Mesothelial cell of epicardium (in vitro differentiated cells): ENCODE measurements around the gene ABCC12. TPM values are rescaled to one million over a fixed set of nuclear protein-coding genes. Genes with fewer than 3 reads are reported as not detected.
"Not testable (repeated sequence)": the region's sequence is repeated elsewhere in the genome, so short reads cannot be mapped to it uniquely, and the experiment has no call there.

Experiments used
- DNase-seq, 2 experiments: peaks; one replicate each; pipeline ENCODE4 v3.0.0; 2021; ENCODE audit warnings: low spot score in 2 of 2; ENCODE audit not compliant: unreplicated experiment in 2 of 2
- H3K27ac Mint-ChIP-seq: 2 replicates; pipeline ENCODE4 v1.8.0; 2021; ENCODE audit warnings: mixed read lengths
- H3K27me3 Mint-ChIP-seq: 2 replicates; pipeline ENCODE4 v1.8.0; 2021; ENCODE audit warnings: low read depth, mixed read lengths
- H3K36me3 Mint-ChIP-seq: 2 replicates; pipeline ENCODE4 v1.8.0; 2021; ENCODE audit warnings: mixed read lengths
- H3K4me1 Mint-ChIP-seq: 2 replicates; pipeline ENCODE4 v1.8.0; 2021; ENCODE audit warnings: mixed read lengths
- H3K4me3 Mint-ChIP-seq: 2 replicates; pipeline ENCODE4 v1.8.0; 2021; ENCODE audit warnings: mild to moderate bottlenecking, moderate library complexity, mixed read lengths
- H3K9me3 Mint-ChIP-seq: 2 replicates; pipeline ENCODE4 v1.8.0; 2021; ENCODE audit warnings: mixed read lengths
- CTCF ChIP-seq: fragments of 200-600 bp; sonication (generic); IDR thresholded peaks from one replicate; pipeline ENCODE4 v1.5.0; 2021; ENCODE audit warnings: antibody characterized with exemption; ENCODE audit not compliant: unreplicated experiment
- total RNA-seq: library from RNA; stranded (reverse); gene quantifications from 3 replicates; pipeline ENCODE4 v1.2.1, GENCODE V29; 2021

The ABCC12 gene
- total RNA-seq, 1 donor from 2014 or later: not detected

GRCh38 chr16:48182979-48183537 is 27.3 kb upstream of the ABCC12 start:
- no peaks in the 10 kb centered on the region for H3K9me3 Mint-ChIP-seq
- no peaks in the 10 kb centered on the region for H3K36me3 Mint-ChIP-seq
- no peaks in the 10 kb centered on the region for H3K4me1 Mint-ChIP-seq
- H3K27ac Mint-ChIP-seq: no peak overlapping the region
- H3K4me3 Mint-ChIP-seq: no peak overlapping the region
- H3K27me3 Mint-ChIP-seq: peaks cover 13% of the 10 kb centered on the region
- TF ChIP-seq CTCF: no peak
- DNase-seq: no peak

GRCh38 chr16:48181746-48182520 is 26.1 kb upstream of the ABCC12 start:
- not testable (repeated sequence) for H3K4me1 Mint-ChIP-seq, H3K27me3 Mint-ChIP-seq, H3K36me3 Mint-ChIP-seq, H3K27ac Mint-ChIP-seq, H3K9me3 Mint-ChIP-seq, H3K4me3 Mint-ChIP-seq, DNase-seq

DNA sequence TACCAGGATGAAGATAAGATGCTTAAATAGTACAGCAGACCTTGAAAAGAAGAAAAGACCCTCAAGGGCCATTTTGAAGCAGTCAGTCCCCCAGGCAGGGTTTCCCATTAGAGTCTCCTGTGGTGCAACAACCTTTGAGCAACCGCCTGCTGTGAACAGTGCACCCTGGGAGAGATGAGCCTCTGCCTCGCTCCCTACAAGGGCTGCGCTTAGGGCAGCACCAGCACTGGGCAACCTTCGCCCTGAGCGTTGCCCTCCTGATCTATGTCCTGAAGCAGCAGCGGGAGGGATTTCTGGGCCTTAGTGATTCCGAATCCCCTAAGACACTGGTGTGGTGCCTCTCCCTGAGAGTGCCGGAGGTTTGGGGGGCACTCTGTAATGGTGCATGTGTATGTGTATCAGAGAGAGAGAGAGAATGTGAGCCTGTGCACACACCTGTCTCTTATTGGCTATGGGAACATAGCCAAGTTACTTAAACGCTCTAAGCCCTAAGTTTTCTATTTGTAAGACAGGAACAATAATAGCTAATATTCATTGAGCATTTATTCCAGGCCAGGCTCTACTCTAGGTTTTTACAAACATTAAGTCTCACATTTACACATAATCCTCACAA is 25.2 kb upstream of the ABCC12 start:
- no peaks in the 10 kb centered on the region for H3K36me3 Mint-ChIP-seq
- no peaks in the 10 kb centered on the region for H3K4me1 Mint-ChIP-seq
- no peak overlapping the region for H3K4me3 Mint-ChIP-seq
- no peaks in the 10 kb centered on the region for H3K9me3 Mint-ChIP-seq
- H3K27me3 Mint-ChIP-seq: peaks cover 8% of the 10 kb centered on the region
- no peak overlapping the region for H3K27ac Mint-ChIP-seq
- TF ChIP-seq CTCF: no peak
- DNase-seq: no peak

GRCh38 chr16:48176635-48177408 is 21.0 kb upstream of the ABCC12 start:
- no peaks in the 10 kb centered on the region for H3K36me3 Mint-ChIP-seq
- H3K4me1 Mint-ChIP-seq: peaks cover 3% of the 10 kb centered on the region
- peaks cover 2% of the 10 kb centered on the region for H3K27me3 Mint-ChIP-seq
- H3K27ac Mint-ChIP-seq: no peak overlapping the region
- H3K9me3 Mint-ChIP-seq: peaks cover 3% of the 10 kb centered on the region
- TF ChIP-seq CTCF: no peak
- H3K4me3 Mint-ChIP-seq: no peak overlapping the region
- no peak for DNase-seq

DNA sequence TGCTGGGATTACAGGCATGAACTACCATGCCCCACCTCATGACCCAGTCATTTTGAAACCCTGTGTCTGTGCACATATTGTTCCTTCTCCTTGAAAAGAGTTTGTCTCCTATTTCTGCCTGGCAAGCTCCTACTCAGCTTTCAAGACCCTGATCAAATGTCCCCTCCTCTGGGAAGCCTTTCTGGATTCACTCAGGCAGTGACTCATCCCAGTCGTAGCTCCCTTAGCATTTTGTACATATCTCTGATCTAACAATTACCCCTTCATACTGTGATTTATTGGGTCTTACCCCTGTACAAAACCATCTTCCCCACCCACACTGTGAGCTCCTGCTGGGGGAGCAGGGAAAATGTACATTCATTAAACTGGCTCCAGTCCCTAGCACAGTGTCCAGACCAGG is 18.1 kb upstream of the ABCC12 start:
- DNase-seq: no peak
- TF ChIP-seq CTCF: no peak
- H3K4me3 Mint-ChIP-seq: no peak overlapping the region
- H3K4me1 Mint-ChIP-seq: peaks cover 3% of the 10 kb centered on the region
- H3K36me3 Mint-ChIP-seq: no peaks in the 10 kb centered on the region
- peaks cover 3% of the 10 kb centered on the region for H3K9me3 Mint-ChIP-seq
- H3K27ac Mint-ChIP-seq: no peak overlapping the region
- H3K27me3 Mint-ChIP-seq: peaks cover 2% of the 10 kb centered on the region
